Muscle of leg (tissue), 11 donors: ENCODE measurements around the gene MAP1LC3A. TPM values are rescaled to one million over a fixed set of nuclear protein-coding genes. Genes with fewer than 3 reads are reported as not detected.
"Not testable (repeated sequence)": the region's sequence is repeated elsewhere in the genome, so short reads cannot be mapped to it uniquely, and the experiment has no call there.

ENCODE experiments used
- DNase-seq: peaks from one replicate; pipeline ENCODE4 v3.0.0; 2013
- H3K27ac ChIP-seq: one replicate; pipeline ENCODE4 v1.5.1; 2013; ENCODE audit warnings: mild to moderate bottlenecking, low read length, control low read depth
- H3K27me3 ChIP-seq: one replicate; pipeline ENCODE4 v1.6.1; 2013; ENCODE audit warnings: low read length; ENCODE audit not compliant: control insufficient read depth, insufficient read depth
- H3K36me3 ChIP-seq: one replicate; pipeline ENCODE4 v1.6.1; 2013; ENCODE audit warnings: low read length; ENCODE audit not compliant: control insufficient read depth, insufficient read depth
- H3K4me1 ChIP-seq: one replicate; pipeline ENCODE4 v1.6.1; 2013; ENCODE audit warnings: low read length; ENCODE audit not compliant: control insufficient read depth, insufficient read depth
- H3K4me3 ChIP-seq: one replicate; pipeline ENCODE4 v1.5.1; 2013; ENCODE audit warnings: low read length, control low read depth
- H3K9me3 ChIP-seq: replicated peaks from 2 replicates; pipeline ENCODE4 v1.6.1; 2013; ENCODE audit warnings: low read depth, low read length; ENCODE audit not compliant: control insufficient read depth
- WGBS: methylation state at CpG from one replicate; pipeline ENCODE4 v1.1.5; 2013; ENCODE audit warnings: missing lambda C conversion rate; ENCODE audit not compliant: insufficient coverage; 5-methylcytosine and 5-hydroxymethylcytosine counted together
- polyA plus RNA-seq, 8 donors: library from polyadenylated mRNA; unstranded; fragments of 120-200 nt; gene quantifications; one replicate each; pipeline versions ENCODE4 v1.2.1 to v1.2.3, GENCODE V29; 2013; ENCODE audit warnings: inconsistent platforms in 1 of 8, low replicate concordance in 1 of 8; ENCODE audit not compliant: insufficient read length in 8 of 8, insufficient read depth in 1 of 8
- total RNA-seq: library from RNA; stranded (reverse); fragments of 120-200 nt; gene quantifications from one replicate; pipeline ENCODE4 v1.2.4, GENCODE V29; 2013

Gene MAP1LC3A
- total and polyA plus RNA-seq, 9 donors: 16.9 to 28.2 (median 21.2) TPM

DNA sequence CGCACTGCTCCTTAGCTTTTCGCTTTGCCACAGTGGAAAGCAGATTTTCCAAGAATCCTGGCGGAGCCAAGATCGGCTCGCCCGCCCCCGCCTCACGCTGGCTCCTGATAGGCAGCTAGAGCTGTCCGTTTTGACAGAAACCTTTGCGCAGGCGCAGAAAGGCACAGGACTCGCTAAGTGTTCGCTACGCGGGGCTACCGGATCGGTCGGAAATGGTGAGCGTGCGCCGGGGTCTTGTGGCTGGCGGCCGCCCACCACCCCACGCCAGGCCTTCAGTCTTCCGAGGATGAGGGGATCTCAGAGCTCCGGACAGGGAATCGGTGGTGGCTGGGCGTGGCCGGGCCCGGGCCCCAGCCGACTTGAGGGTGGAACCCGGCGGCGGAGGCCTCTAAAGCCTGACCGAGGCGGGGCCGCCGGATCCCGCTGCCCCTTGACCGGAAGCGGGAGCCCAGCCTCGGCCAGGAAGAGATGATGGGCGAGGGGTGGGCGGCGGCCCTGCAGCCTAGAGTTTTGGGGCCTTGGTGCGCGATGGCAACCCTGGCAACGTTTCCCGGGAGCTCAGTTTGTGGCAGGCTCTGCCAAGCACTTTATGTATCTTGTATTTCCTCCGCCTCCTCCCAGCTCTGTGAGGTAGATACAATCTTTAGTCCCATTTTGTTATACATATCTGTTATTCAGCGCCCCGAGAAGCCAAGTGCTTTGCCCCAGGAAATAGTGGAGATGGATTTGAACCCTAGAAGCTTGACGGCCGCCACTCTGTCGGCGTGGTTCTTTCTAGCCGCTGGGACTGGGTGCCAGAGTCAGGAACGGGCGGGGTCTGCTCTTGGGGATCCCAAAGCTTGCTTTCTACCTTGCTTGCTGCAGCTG, 42.0 kb upstream of the MAP1LC3A start, which contains the start of gene DYNLRB1:
Gene DYNLRB1 (plus strand): TSS at position 176 of the 867 bp plus-strand sequence. CDS start 37 bp downstream, at position 213.
- Histone ChIP-seq H3K36me3 (peaks cover 4% of the 10 kb centered on the region), H3K27ac (peak within 1 kb of the TSS; percentile 98), H3K4me3 (peak within 1 kb of the TSS; percentile 68), H3K9me3 (no peaks in the 10 kb centered on the region), H3K4me1 (peaks cover 18% of the 10 kb centered on the region), H3K27me3 (no peaks in the 10 kb centered on the region)
- DNase-seq: peak; percentile 99
- WGBS: 0% methylated on average over 55 of the region's 59 CpGs

GRCh38 chr20:34517114-34517505, 41.4 kb upstream of the MAP1LC3A start:
- no peaks in the 10 kb centered on the region for H3K9me3 ChIP-seq

DNA sequence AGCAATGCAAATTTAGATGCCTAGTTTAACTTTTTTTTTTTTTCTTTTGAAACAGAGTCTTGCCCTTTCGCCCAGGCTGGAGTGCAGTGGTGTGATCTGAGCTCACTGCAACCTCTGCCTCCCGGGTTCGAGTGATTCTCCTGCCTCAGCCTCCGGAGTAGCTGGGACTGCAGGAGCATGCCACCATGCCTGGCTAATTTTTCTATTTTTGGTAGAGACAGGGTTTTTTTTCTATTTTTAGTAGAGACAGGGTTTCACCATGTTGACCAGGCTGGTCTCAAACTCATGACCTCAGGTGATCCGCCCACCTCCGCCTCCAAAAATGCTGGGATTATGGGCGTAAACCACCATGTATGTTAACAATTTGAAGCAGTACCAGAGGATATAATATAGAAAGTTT, 39.7 kb upstream of the MAP1LC3A start:
- not testable (repeated sequence) for H3K27me3 ChIP-seq, DNase-seq, H3K9me3 ChIP-seq, H3K4me3 ChIP-seq, H3K36me3 ChIP-seq, H3K27ac ChIP-seq
- peaks cover 19% of the 10 kb centered on the region for H3K4me1 ChIP-seq
- WGBS: no CpG with 5 or more reads among the region's 7 CpGs

More at GRCh38 chr20:34517114-34517505, 41.4 kb upstream of the MAP1LC3A start:
- Histone ChIP-seq H3K4me3 (peak overlapping the region; percentile 68), H3K36me3 (peaks cover 6% of the 10 kb centered on the region), H3K27me3 (no peaks in the 10 kb centered on the region), H3K4me1 (peaks cover 18% of the 10 kb centered on the region), H3K27ac (peak overlapping the region; percentile 98)
- no CpG with 5 or more reads among the region's 3 CpGs for WGBS
- no peak for DNase-seq

DNA sequence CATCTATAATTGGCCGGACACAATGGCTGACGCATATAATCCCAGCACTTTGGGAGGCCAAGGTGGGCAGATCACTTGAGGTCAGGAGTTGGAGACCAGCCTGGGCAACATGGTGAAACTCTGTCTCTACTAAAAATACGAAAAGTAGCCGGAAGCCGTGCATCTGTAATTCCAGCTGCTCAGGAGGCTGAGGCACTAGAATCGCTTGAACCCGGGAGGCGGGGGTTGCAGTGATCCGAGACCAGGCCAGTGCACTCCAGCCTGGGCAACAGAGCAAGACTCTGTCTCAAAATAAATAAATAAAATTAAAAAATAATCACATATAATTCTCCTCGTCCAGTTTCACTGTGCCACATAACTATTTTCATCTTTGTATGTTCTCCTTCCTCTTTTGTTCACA, 38.7 kb upstream of the MAP1LC3A start:
- not testable (repeated sequence) for DNase-seq, H3K27me3 ChIP-seq, H3K36me3 ChIP-seq, H3K27ac ChIP-seq, H3K9me3 ChIP-seq, H3K4me3 ChIP-seq
- WGBS: 91% methylated on average over 6 of the region's 10 CpGs
- H3K4me1 ChIP-seq: peaks cover 21% of the 10 kb centered on the region

DNA sequence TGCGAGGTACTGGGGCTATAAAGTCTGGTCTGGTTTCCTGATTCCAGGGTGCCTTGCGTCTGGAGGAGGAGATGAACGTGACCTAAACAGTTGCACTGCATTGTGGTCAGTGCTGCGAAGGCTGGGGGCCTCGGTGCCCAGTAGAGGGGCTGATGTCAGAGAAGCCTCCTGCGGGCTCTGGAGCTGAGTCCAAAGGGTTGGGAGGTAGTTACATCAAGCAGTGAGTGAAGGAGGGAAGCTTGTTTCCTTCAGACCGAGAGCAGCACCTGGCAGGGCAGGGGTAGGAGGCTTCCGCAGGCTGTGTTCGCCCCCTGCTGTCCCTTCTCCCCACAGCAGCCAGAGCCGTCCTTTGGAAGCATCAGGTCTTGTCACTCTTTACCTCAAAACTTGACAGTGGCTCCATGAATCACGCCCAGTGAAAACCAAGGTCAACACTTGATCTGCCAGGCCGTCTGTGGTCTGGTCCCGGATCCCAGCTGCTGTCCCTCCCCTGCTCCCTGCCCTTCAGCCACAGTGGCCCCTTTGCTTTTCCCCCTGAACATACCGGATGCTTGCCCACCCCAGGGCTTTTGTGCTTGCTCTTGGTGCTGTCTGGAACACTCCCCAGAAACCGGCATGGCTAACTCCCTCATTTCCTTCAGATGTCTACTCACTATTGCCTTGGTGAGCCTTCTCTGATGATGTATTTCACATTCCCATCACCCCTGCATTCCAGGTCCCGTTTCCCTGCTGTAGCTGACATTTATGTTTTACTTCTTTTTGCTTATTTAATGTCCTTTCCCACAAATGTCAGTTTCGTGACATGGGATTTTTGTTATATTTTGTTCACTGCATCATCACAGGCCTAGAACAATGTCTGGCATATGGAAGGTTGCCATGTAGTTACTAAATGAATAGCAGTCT, 35.3 kb upstream of the MAP1LC3A start:
- peaks cover 32% of the 10 kb centered on the region for H3K36me3 ChIP-seq
- no peaks in the 10 kb centered on the region for H3K27me3 ChIP-seq
- peaks cover 27% of the 10 kb centered on the region for H3K4me1 ChIP-seq
- no peak overlapping the region for H3K4me3 ChIP-seq
- 44% methylated on average over 13 of the region's 17 CpGs for WGBS
- no peak overlapping the region for H3K27ac ChIP-seq
- no peaks in the 10 kb centered on the region for H3K9me3 ChIP-seq
- peak; percentile 31 for DNase-seq

DNA sequence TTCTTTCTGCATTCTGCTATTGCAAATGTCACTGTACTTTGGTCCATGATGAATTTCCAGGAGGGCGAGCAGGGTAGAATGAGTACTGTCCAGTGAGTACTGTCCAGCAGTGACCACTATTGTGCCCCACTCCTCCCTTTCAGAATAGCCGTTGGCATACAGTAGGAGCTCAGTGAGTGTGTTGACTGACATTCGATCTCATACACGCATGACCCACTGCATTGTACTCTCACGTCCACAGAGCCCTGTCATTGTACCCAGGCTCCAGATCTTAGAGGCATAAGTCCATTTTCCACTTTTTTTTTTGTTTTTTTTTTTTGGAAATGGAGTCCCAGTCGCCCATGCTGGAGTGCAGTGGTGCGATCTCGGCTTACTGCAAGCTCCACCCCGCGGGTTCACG, 34.1 kb upstream of the MAP1LC3A start:
- WGBS: 94% methylated on average over 6 of the region's 11 CpGs
- H3K36me3 ChIP-seq: peaks cover 43% of the 10 kb centered on the region
- peaks cover 27% of the 10 kb centered on the region for H3K4me1 ChIP-seq
- H3K9me3 ChIP-seq: no peaks in the 10 kb centered on the region
- no peak for DNase-seq
- no peaks in the 10 kb centered on the region for H3K27me3 ChIP-seq
- no peak overlapping the region for H3K4me3 ChIP-seq
- H3K27ac ChIP-seq: no peak overlapping the region

DNA sequence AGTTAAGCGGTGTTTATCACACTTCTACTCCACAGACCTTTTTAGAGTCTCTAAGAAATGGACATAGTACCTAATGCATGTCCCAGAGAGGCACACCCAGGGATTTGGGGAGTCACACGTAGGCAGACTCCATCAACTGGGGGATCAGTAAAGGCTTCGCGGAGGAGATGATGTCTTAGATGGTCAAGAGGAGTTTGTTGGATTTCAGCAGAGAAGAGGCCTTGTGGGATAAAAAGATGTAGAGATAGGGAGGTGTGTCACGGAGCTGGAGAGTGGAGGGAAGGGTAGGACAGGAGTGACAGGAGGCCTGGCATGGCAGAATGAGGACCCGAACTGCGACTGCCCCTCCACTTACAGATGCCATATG, 33.2 kb upstream of the MAP1LC3A start:
- H3K4me3 ChIP-seq: no peak overlapping the region
- H3K9me3 ChIP-seq: no peaks in the 10 kb centered on the region
- no peaks in the 10 kb centered on the region for H3K27me3 ChIP-seq
- H3K27ac ChIP-seq: peak overlapping the region; percentile 64
- peaks cover 52% of the 10 kb centered on the region for H3K36me3 ChIP-seq
- 91% methylated on average over 5 of the region's 7 CpGs for WGBS
- peaks cover 27% of the 10 kb centered on the region for H3K4me1 ChIP-seq
- DNase-seq: no peak

GRCh38 chr20:34525709-34526416, 32.7 kb upstream of the MAP1LC3A start:
- peak; percentile 63 for DNase-seq
- no peak overlapping the region for H3K4me3 ChIP-seq
- peak overlapping the region; percentile 64 for H3K27ac ChIP-seq
- H3K4me1 ChIP-seq: peaks cover 27% of the 10 kb centered on the region
- 76% methylated on average over 7 of the region's 14 CpGs for WGBS
- no peaks in the 10 kb centered on the region for H3K27me3 ChIP-seq
- H3K9me3 ChIP-seq: no peaks in the 10 kb centered on the region
- H3K36me3 ChIP-seq: peaks cover 57% of the 10 kb centered on the region

- H3K27me3 ChIP-seq: no peaks in the 10 kb centered on the region
- H3K27ac ChIP-seq: peak overlapping the region; percentile 48
- no peak overlapping the region for H3K4me3 ChIP-seq
- no CpG with 5 or more reads among the region's 5 CpGs for WGBS
- no peak for DNase-seq
- H3K36me3 ChIP-seq: peaks cover 62% of the 10 kb centered on the region
- no peaks in the 10 kb centered on the region for H3K9me3 ChIP-seq
- peaks cover 27% of the 10 kb centered on the region for H3K4me1 ChIP-seq
These were observed 32.1 kb upstream of the MAP1LC3A start for GRCh38 chr20:34526466-34526865.
